GM18867 (cell line): Measurements from ENCODE around the gene AGFG1.
A peak's percentile ranks its signal among the peaks of the same experiment; 100 is the strongest.
"Not testable (repeated sequence)": the region's sequence is repeated elsewhere in the genome, so short reads cannot be mapped to it uniquely, and the experiment has no call there.

Source experiments
- ATAC-seq: cut with Tn5 transposase; IDR thresholded peaks from one replicate; pipeline ENCODE4 v1.9.1; 2021; ENCODE audit warnings: mild to moderate bottlenecking, moderate library complexity; ENCODE audit not compliant: unreplicated experiment

The AGFG1 gene

DNA sequence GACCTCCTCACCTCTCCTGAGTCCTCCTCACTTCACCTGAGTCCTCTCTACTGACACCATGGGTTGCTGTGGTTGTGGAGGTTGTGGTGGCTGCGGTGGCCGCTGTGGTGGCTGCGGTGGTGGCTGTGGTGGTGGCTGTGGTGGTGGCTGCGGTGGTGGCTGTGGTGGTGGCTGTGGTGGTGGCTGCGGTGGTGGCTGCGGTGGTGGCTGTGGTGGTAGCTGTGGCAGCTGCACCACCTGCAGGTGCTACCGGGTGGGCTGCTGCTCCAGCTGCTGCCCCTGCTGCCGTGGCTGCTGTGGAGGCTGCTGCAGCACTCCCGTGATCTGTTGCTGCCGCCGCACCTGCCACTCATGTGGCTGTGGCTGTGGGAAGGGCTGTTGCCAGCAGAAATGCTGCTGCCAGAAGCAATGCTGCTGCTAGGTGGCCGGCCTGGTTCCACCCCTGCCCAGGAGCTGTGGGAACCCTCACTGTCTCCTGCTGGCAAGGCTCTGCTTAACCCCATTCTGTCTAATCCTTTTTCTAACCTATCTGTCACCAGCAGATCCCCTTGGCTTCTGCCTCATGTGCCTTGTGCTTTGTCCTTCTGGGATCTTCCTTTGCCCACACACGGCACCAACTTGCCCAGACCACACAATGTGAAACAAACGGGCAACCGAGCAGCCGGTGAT lies 127.0 kb downstream of the AGFG1 start, which contains the start of gene SCYGR2:
Gene SCYGR2, plus strand, starts transcription at position 59 of the 669 bp plus-strand sequence. Its CDS starts 0 bp downstream, at position 59.
- ATAC-seq, result not testable (repeated sequence)

DNA sequence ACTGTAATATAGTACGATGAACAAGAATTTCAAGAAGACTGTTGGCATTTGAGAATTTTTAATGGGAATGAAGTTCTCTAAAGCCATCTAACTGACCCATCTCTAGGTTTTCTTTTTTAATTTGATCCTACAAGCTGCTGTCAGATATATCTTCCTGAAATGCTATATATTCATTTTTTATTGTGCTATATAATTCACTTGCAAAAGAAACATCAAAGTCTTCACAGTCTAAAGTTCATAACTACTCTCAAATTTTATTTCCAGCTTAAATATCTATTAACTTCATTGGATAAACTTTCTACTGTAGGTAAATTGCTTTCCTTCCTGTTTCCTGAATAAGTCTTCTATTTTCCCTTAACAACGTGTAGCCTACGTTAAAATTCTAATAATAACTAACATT lies 130.4 kb downstream of the AGFG1 start:
- no peak for ATAC-seq

GRCh38 chr2:227606476-227606875 lies 134.5 kb downstream of the AGFG1 start:
- ATAC-seq, result no peak

GRCh38 chr2:227607941-227608340 lies 136.0 kb downstream of the AGFG1 start:
- no peak for ATAC-seq

DNA sequence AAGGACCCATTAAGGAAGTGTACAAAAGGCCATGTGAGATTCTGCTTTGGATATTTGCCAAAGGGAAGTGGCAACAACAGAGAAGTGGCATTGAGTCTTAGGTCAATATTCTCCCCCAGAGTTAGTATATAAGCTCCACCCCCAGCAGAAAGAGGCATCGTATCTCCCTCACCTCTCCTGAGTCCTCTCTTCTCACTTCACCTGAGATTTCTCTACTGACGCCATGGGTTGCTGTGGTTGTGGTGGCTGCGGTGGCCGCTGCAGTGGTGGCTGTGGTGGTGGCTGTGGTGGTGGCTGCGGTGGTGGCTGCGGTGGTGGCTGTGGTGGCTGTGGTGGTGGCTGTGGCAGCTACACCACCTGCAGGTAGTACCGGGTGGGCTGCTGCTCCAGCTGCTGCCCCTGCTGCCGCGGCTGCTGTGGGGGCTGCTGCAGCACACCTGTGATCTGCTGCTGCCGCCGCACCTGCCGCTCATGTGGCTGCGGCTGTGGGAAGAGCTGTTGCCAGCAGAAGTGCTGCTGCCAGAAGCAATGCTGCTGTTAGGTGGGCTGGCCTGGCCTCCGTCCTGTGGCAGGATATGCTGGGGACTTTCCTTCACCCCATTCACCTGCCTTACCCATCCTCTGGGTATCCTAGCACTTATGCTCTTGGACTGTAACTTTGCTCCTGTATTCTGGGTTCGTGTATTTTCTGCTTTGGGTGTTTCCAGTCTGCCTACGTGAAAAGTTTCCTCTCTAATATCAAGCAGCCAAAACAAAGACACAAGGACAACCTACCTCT lies 136.8 kb downstream of the AGFG1 start:
- ATAC-seq, result peak; percentile 65

- peak; percentile 47 for ATAC-seq
These were observed 138.2 kb downstream of the AGFG1 start for GRCh38 chr2:227610123-227610522.
